Activated CD4-positive, alpha-beta T cell treated with anti-CD3 and anti-CD28 coated beads, Interleukin-2, Interleukin-4, amounts not matched to agents 100 ng/mL and 50 ng/mL, durations not matched to agents 16 hours and 8 hours (primary cell): ENCODE data around the gene PTPN21.

Source experiments
- DNase-seq: peaks from one replicate; pipeline ENCODE4 v3.0.0-alpha.2; 2020; ENCODE audit warnings: low spot score

PTPN21 gene

DNA sequence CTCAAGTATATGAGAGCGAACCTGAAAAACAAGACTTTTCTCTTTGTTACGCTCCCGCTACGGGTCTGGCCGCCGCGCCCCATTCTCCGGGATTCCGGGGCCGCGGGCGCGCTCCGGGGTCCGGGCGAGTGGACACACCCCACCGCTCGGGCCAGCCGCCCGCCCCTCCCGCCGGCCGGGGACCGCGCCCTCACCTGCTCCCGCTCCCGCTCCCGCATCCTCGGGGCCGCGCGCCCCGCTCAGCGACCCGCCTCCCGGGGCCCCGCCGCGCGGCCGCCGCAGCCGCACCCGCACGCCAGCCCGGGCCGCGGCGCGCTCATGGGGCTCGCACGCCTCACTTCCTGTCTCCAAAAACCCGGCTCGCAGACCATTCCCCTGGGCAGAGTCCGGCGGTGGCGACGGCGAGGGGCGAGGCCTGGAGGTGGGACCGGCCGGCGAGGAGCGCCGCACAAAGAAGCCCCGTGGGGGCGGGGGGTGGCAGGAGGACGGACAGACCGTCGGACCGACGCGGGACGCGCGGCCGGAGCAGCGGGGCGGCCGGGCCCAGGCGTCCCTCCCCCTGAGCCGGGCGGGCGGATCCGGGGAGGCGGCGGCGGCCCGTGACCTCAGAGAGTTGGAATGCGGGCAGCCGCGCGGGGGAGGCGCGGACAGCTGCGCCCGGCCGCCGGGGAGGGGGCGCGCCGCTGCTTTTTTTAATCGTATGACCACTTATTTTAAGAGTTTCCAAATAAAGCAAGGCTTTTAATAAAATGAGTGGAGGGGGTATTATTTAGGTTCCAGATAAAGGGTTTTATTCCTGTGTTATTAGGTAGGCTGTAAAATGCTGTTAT lies at the start of gene PTPN21:
TSS of gene PTPN21 (minus strand) at position 551 of the 830 bp plus-strand sequence. CDS start 4,590 bp downstream, outside the sequence.
- no peak for DNase-seq

DNA sequence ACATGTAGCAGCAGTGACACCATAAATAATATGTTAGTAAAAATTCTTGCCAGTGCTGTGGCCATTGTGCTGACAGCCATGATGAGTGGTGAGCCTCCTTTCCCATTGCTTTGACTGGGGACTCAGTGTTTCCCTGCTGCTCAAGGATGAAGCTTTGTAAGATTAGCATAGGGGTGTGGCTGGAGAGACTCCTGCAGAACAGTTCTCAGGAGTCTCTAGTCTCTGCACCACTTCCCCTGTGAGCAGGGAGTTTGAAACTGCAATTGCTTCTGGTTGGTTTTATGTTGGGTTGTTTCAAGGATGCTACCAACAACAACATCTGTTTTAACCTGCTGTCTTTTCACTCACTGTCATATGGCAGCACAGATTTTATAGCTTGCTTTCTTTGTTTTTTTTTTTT lies 49.4 kb upstream of the PTPN21 start:
- no peak for DNase-seq

DNA sequence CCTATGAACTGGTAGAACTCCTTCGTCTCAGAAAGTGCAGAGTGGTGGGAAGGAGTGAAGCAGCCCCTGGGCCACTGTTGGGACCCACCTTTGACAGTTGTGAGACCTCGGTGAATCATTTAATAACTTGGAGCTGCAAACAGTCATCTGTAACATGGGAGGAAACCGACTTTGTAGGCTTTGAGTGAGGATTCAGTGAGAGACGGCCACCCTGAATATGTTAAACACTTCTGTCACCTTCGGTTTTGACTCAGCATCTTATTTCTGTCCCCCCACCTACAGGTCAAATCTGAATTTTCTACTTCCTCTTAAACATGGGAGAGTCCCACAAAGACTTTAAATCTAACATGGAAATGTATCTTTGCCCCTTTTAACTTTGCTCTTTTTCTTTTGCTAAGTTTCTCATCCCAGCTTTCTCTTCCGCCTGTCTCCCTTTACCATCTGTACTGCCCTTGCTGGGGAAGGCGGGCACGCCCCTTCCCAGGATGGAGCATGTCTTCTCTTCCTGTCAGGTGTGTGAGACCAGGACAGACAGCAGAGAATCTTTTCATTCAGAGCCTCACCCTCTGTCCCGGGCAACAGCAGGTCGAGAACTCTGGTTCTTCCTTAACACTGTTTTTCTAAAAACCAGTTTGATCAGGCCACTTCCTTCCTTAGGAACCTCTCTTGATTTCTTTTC lies 45.1 kb upstream of the PTPN21 start:
- DNase-seq = peak; percentile 85

DNA sequence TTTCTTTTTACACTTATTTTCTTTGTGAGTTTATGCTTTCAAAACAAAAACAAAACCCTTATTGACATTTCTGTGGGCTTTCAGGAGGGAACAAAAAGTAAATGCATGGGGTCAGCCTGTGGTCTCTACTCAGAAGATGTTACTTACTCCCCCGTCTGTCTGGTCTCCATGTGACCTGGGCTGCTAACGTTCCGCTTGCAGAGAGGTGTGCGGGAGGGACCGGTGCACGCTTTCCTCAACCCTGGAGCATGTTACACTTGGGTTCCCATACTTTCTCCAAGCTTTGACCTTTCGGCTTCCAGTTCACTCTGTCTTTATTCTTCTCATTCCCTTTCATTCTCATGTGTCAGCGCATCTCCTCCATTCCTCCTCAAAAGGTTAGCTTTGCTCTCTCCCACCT lies 44.5 kb upstream of the PTPN21 start:
- DNase-seq = no peak

DNA sequence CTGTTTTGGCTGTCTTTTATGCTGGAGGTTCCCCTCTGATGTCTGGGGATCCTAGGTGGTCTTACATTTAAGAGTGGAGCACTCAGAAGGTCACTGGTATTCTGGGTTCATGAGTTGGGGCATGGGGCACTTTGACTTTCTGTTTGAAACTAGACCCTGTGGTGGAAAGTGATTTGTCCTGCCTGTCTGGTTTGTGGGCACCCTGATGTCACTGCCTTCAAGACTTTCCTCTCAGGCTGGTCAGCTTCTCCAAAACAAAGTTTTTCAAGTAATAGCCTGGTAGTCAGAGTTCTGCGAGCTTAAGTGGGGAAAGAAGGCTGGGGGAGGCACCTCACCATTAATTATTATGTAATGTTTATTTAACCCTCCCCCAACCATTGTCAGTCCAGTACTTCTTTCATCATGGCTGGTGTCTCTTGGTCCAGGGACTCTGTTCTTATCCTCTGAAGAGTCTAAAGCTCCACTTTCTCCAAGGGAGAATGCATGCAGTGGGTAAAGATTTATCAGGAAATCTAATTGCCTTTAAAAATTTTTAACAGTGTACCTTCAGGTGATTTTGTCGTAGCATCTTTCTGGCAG lies 43.4 kb upstream of the PTPN21 start:
- no peak for DNase-seq

DNA sequence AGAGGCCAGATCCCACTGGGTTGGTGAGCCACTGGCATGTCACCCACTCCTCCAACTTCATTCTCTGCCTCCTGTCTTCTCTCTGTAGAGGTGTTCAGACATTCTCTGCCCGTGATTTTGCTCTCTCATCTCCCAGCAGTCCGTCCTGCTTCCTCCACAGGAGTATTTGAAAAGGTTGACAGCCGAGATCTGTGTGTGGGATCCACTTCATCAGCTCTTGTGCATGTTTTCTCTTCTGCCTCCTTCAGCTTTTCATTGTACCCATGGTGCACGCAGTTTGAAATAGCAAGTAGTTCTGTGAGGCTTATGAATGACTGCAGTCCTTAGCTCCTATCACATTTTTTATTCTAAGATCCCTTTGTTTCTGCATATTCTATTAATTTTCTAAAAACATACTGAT lies 42.8 kb upstream of the PTPN21 start:
- DNase-seq = no peak

DNA sequence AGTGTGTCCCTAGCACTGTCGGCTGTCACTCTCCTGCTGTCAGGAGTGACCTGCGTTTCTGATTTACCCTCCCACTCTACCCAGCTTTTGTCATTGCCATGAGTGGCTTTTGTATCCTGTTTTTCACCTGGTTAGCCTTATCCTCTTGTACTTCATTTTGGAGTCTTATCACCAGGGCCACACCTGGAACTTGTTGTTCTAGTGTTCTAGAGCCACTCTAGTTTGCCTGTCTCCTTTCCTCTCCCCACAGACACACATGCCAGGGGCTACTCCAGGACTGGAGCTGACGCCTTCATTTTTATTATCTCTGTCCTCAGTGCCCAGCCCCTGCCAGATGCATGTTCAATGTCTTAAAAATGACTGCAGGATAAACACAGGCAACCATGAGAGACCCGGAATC lies 42.2 kb upstream of the PTPN21 start:
- DNase-seq = no peak

DNA sequence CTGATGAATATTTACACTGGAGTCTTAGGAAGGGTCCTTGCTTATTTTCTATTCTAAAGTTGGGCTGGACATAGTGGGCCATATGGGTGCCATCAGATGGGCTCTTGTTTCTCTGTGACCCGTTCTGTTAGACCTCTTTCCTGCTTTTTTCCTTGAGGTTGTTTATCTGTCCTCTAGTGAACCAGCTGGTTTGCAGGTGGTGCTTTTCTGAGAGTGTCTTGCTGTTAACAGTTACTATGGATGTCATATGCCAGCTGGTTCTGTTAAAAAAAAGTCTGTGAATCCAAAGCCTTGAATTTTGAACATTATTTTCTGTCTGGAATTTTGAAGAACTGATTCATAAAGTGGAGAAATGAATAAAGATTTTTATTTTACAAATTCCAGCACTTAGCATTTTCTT lies 37.2 kb upstream of the PTPN21 start:
- DNase-seq = no peak

DNA sequence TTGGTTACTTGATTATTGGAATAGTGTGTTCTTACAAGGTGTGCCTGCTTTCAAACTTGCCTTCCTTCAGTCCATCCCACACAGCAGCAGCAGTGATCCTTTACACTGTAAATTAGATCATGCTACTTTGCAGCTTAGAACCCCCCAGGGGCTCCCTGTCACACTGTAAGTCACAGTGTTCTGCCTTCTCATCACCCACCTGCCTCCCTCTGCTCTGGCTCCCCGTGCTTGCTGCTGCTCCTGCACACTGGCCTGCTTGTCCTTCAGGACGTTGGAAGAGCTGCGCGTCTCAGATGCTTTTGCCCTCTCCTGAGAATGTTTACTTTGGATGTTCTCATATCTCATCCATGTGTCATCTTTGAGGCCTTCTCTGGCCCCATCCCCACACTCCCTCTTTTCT lies 35.4 kb upstream of the PTPN21 start:
- no peak for DNase-seq

DNA sequence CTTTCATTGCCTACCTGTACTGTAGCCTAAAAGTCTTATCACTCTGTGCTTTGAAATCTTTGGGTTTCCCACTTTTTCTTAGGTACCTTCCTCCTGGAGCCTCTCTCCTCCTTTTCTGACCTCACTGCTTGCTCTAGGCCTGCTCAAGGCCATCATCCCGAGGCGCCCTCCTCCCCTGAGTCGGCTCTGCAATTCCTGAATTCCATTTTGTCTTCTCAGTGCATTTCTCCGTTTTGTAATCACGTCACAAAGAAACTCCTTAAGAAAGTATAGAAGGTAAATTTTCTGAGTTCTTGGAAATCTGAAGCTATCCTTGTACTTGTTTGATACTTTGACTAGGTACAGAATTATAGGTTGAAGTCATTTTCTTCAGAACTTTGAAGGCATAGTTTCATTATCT lies 33.3 kb upstream of the PTPN21 start:
- no peak for DNase-seq

DNA sequence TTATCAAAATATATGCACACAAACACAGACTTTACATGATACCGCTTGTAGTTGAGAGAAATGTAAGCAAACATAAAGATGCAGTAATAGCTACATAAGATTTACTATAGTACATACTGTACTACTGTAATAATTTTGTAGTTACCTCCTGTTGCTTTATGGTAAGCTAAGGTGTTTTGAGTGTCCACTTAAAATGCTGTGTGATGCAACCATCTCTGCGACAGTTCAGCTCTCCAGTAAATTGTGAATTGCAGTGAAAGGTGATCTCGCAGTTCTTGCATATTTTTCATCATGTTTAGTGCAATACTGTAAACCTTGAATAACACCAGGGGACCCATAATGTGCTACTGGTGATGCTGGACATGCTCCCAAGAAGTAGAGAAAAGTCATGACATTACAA lies 29.6 kb upstream of the PTPN21 start:
- DNase-seq = no peak

DNA sequence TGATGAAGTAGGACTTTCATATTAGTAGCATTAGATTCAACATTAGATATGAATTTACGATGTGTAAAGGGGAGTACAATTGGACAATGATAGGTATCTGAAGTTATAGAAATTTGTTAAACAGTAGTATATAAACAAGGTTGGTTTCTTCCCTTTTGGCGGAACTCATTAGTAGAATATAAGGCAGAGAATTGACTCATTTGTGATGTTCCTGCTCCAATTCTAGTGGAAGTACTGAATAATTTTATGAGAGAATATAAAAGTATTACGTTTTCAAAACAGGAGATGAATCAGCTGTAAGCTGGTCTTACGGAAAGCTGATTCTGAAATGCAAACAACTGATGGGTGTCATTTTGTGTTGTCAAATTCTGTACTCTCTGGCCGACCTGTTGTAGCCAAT lies 21.4 kb upstream of the PTPN21 start:
- DNase-seq = no peak

DNA sequence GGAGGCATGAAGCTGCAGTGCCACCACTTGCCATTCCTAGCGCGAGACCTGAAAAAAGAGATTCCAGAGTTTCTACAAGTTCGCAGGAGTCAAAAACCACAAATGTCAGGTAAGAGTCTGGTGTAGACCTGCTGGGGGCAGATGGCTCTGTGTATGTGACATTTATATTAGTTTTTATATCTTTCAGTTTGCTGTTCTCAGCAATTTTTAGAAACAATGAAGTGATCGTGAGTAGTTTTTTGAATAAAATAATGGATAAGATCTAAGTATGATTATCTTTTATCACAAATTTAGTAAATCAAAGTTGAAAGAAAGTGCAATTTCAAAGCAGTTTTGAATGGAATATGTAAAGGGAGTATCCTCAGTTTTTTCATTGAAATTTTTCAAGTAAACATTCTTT lies 17.3 kb upstream of the PTPN21 start:
- no peak for DNase-seq

DNA sequence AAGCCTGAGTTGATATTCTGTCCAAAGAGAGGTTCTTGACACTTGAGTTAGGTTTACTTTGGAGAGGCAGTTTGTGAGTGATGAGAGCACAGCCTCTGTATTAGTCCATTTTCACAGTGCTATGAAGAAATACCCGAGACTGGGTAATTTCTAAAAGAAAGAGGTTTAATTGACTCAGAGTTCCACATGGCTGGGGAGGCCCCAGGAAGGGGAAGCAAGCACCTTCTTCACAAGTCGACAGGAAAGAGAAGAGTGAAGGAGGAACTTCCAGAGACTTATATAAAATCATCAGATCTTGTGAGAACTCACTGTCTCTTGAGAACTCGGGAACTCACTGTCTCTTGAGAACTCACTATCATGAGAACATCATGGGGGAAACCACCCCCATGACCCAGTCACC lies 13.4 kb upstream of the PTPN21 start:
- no peak for DNase-seq

DNA sequence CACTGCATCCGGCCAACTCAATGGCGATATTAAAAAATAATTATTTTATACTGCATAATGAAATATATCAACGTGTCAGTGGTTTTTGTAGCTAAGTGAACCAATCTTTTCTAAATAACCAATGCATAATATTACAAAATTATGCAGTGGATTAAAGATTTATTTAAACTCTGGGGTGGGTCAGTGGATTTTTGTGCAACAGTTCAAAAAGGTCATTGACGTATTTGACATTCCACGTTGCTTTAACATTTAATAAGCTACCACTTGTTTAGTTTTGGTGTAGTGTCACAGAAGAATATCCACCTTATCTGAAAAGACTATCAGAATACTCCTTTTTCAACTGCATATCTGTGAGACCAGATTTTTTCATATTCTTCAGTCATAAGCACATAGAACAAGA lies 10.6 kb upstream of the PTPN21 start:
- DNase-seq = no peak

DNA sequence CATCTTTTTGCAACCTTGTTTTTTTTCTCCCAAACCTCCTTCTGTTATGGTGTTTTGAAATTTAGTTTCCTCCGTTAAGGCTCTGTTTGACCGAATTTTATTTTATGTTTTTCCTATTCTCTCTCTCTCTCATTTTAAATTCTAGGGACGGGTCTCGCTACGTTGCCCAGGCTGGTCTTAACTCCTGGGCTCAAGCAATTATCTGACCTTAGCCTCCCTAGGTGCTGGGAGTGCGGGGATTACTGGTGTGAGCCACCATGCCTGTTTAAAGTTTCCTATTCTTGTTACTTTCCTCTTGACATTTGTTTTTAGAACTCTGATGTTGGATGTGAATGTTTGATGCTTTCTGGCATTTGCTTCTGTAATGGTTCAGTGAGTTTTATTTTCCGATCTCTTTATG lies 9.0 kb upstream of the PTPN21 start:
- DNase-seq = no peak

DNA sequence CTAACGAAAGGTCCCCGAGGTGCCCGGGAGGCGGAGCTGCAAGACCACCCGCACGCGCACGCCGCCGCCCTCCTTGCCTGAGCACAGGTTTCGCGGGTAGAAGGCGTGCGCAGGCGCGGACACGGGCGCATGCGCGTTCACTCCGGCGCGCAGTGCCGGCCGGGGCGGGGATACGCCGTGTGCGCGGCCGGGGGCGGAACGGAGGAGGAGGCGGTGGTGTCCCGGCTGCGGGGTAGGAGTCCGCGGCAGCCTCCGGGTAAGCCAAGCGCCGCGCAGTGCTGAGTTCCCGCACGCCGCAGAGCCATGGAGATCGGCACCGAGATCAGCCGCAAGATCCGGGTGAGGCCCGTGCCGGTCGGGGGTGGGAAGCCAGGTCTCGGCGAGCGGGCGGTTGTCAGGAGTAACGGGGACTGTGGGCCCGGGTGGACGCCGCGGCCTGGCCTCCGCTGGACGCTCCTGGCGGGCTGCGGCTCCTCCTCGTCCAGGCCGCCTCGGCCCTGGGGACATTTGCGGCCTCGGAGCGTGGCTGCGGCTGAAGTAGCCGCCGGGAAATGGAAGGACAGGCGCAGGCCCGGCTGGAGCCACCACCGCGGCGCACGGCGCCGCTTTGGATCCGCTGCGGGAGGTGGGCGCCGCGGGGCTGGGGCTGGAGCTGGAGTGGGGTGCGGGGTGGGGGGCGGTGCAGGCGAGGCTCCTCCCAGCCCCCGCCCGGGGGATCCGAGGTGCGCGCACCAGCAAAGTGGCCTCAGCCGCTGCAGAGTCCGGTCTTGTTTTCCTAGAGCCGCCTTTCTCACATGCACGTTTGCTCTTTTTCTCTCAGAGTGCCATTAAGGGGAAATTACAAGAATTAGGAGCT lies 8.3 kb upstream of the PTPN21 start, which contains the start of gene ZC3H14:
TSS of gene ZC3H14 (plus strand) at position 207 of the 856 bp plus-strand sequence. CDS start at position 304, 97 bp downstream.
- peak; percentile 89 for DNase-seq

DNA sequence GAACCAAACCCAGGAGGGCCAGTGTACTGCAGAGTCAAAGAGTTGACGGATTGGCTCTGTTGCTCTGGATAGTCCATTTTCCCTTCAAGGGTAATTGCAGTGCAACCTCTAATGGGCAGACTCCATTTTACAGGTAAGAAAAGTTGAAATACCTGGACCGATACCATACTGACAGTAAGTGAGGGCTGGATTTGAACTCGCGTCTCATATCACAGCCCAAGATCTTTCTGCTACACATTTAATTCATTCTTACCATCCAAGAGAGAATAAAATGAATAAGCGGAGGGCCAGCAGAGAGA lies 7.7 kb upstream of the PTPN21 start:
- no peak for DNase-seq

DNA sequence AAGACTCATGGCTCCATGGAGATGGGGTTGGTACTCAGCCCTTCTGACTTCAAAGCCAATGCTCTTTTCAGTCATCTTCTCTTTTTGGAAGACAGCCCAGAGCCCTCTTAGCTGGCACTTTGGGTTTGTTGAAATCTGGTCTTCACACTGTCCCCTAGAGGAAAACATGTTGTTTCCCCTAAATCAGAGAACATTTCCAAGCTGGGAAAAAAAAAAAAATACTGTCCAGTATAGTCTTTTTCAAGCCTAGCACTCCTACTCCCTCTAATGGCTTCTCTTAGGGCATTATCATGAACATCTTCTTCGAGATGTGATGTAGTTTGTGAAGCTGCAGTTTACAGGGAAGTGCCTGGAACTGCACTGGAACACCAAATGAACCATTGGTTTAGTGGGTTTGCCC lies 5.0 kb upstream of the PTPN21 start:
- no peak for DNase-seq

DNA sequence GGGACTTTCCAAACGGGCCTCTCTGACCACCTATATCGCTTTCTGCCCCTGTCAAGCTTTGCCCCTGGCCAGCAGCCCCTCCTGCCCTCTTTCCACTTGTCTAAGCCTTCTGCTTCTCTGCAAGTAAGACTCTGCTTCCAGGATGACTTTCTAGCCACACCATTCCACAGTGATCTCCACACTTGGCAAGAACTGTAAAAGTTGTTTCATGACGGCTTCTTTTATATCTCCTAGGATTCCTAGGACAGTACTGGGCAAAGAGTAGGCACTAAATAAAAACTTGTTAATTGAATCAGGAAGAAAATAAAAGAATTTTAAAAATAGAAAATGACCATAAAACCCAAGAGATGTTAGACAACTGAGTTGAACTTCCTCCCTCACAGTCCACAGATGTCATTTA lies 1.8 kb upstream of the PTPN21 start:
- DNase-seq = no peak

DNA sequence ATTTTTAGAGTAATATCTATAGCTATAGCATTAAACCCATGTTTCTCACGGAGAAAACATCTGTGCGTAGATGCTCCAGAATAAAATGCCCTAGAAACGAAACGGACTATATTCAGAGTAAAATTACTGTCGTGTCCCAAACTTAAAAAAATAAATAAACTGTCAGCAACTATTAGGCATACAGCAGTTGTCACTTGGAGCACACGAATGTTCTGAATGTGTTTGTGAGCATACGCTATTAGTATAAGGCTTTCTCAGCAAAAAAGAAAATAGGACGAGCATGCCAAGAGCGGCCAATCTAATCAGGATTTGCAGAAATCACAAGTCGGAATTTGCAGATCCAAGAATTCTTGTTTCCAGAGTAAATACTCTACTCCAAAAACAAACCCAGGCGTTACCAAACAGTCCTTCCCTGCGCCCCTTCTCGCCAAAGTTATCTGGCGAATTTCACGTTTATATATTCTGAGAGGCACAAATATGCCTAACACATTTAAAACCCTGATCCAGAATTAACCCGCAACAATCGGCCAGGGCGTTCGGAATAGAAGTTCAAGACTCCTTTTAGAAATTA lies 836 bp downstream of the PTPN21 start:
- no peak for DNase-seq

DNA sequence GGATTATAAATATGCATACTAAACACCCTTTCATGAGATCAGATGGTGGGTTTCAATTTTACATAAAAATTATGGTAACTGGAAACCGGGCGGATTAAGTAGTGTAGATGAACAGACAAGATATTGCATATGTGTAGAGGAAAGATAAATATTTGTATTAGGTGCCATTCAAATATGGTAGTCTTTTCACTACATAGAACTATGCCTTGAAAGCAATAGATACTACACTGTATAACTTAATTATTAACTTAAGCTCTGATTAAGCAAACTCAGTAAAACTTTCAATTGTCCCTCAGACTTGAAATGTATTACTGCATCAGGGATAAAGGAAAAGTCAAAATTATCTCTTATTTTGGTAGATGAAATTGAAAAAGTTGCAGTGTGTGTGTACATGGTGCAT lies 1.9 kb downstream of the PTPN21 start:
- no peak for DNase-seq
